ENCODE measurements around the gene RALGAPA2. TPM values are rescaled to one million over a fixed set of nuclear protein-coding genes. Genes with fewer than 3 reads are reported as not detected.
A peak's percentile ranks its signal among the peaks of the same experiment; 100 is the strongest.

Gene RALGAPA2
- total and polyA plus RNA-seq, 5 donors from 2014 or later = 4.7 to 28.8 (median 6.2) TPM

DNA sequence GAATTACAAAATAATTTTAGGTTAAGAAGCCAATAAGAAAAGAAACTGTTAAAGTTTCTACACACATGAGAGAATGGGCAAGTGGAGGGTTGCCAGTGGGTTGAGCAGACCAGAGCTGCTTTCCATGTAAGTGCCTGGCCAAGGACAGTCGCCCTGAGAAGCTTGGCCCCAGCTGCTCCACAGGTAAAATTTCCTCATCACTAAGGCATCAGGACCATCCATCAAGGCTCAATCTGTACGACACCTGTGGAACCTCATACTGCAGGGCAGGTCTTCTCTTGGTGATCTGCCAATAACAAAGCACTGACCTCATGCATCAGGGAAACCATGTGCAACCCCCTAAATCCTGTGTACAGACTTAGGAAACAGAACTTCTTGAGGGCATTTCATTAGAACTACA is 229.1 kb downstream of the RALGAPA2 start:
- H3K27ac ChIP-seq (ENCODE audit: insufficient read depth, low read length, poor library complexity, severe bottlenecking) = no peak overlapping the region
- H3K9me3 ChIP-seq (ENCODE audit: control insufficient read depth in 2 of 2, low read length in 2 of 2) = no peaks in the 10 kb centered on the region
- Mint-ChIP-seq H3K9me3 (no peaks in the 10 kb centered on the region), H3K27me3 (no peaks in the 10 kb centered on the region), H3K27ac (peak overlapping the region in 1 of 3 donors; percentile 58), H3K4me3 (no peak overlapping the region), H3K36me3 (peaks cover 30% of the 10 kb centered on the region), H3K4me1 (peaks cover 0 to 6% (median 3%) of the 10 kb centered on the region in 4 donors)
- H3K4me3 ChIP-seq (ENCODE audit: low read depth, low read length) = no peak overlapping the region
- DNase-seq (no peak), ATAC-seq (ENCODE audit: low read depth in 2 of 2) (no peak)
- H3K36me3 ChIP-seq (ENCODE audit: control insufficient read depth, insufficient read depth, low read length) = peaks cover 2% of the 10 kb centered on the region
- no peaks in the 10 kb centered on the region for H3K27me3 ChIP-seq (ENCODE audit: control insufficient read depth, insufficient read depth, low read length)
- no peaks in the 10 kb centered on the region for H3K4me1 ChIP-seq (ENCODE audit: control insufficient read depth, insufficient read depth, low read length, poor library complexity, severe bottlenecking)

DNA sequence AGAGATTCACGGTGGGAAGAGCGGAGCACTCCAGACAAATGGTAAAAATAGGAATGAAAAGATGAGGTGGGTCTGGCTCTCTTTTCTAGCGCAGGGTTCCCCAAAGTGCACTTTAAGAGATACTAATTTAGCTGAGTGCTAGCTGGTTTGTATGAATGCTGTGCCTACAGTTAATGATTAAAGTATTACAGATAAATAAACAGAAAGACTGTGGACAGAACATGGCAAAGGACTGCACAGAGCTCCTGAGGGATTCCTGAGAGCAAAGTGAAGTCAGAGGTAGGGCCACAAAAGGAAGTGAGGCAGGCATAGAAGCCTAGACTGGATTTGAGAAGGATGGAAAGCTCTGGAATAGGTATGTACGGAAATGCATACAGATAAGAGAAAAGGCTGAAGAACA is 230.0 kb downstream of the RALGAPA2 start:
- no peak overlapping the region for H3K4me3 Mint-ChIP-seq
- H3K4me3 ChIP-seq (ENCODE audit: low read depth, low read length) = no peak overlapping the region
- no peaks in the 10 kb centered on the region for H3K4me1 ChIP-seq (ENCODE audit: control insufficient read depth, insufficient read depth, low read length, poor library complexity, severe bottlenecking)
- H3K4me1 Mint-ChIP-seq = peaks cover 0 to 6% (median 3%) of the 10 kb centered on the region in 4 donors
- H3K36me3 ChIP-seq (ENCODE audit: control insufficient read depth, insufficient read depth, low read length) = peaks cover 2% of the 10 kb centered on the region
- DNase-seq (no peak), ATAC-seq (ENCODE audit: low read depth in 2 of 2) (no peak)
- no peaks in the 10 kb centered on the region for H3K27me3 ChIP-seq (ENCODE audit: control insufficient read depth, insufficient read depth, low read length)
- H3K9me3 ChIP-seq (ENCODE audit: control insufficient read depth in 2 of 2, low read length in 2 of 2) = no peaks in the 10 kb centered on the region
- no peaks in the 10 kb centered on the region for H3K27me3 Mint-ChIP-seq
- H3K9me3 Mint-ChIP-seq = no peaks in the 10 kb centered on the region
- H3K36me3 Mint-ChIP-seq = peaks cover 32% of the 10 kb centered on the region
- peak overlapping the region in 1 of 3 donors; percentile 42 for H3K27ac Mint-ChIP-seq
- H3K27ac ChIP-seq (ENCODE audit: insufficient read depth, low read length, poor library complexity, severe bottlenecking) = no peak overlapping the region

DNA sequence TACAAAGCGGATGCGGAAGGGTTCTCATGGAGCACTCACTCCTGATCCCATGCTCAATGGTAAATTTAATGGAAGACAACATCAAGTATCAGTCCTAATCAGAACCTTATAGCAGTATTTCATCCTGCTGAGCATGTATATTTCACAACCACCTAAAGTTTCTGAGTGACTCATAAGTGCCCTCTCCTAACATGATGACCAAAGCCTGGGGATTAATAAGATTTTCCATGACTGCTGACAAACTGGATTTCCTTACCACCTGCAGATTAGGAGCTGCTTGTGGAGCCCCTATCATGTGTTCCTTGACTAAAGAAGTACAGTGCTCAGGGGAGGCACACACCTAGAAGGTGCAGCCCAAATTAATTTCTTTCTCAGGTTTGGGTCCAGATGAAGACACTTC is 231.8 kb downstream of the RALGAPA2 start:
- no peaks in the 10 kb centered on the region for H3K9me3 Mint-ChIP-seq
- H3K27me3 ChIP-seq (ENCODE audit: control insufficient read depth, insufficient read depth, low read length) = no peaks in the 10 kb centered on the region
- no peak overlapping the region for H3K27ac Mint-ChIP-seq
- H3K4me1 ChIP-seq (ENCODE audit: control insufficient read depth, insufficient read depth, low read length, poor library complexity, severe bottlenecking) = no peaks in the 10 kb centered on the region
- H3K4me3 Mint-ChIP-seq = no peak overlapping the region
- no peaks in the 10 kb centered on the region for H3K9me3 ChIP-seq (ENCODE audit: control insufficient read depth in 2 of 2, low read length in 2 of 2)
- H3K36me3 Mint-ChIP-seq = peaks cover 27% of the 10 kb centered on the region
- no peaks in the 10 kb centered on the region for H3K27me3 Mint-ChIP-seq
- H3K27ac ChIP-seq (ENCODE audit: insufficient read depth, low read length, poor library complexity, severe bottlenecking) = no peak overlapping the region
- peaks cover 0 to 4% (median under 1%) of the 10 kb centered on the region in 4 donors for H3K4me1 Mint-ChIP-seq
- H3K36me3 ChIP-seq (ENCODE audit: control insufficient read depth, insufficient read depth, low read length) = no peaks in the 10 kb centered on the region
- ATAC-seq (ENCODE audit: low read depth in 2 of 2) (no peak), DNase-seq (no peak)
- no peak overlapping the region for H3K4me3 ChIP-seq (ENCODE audit: low read depth, low read length)

DNA sequence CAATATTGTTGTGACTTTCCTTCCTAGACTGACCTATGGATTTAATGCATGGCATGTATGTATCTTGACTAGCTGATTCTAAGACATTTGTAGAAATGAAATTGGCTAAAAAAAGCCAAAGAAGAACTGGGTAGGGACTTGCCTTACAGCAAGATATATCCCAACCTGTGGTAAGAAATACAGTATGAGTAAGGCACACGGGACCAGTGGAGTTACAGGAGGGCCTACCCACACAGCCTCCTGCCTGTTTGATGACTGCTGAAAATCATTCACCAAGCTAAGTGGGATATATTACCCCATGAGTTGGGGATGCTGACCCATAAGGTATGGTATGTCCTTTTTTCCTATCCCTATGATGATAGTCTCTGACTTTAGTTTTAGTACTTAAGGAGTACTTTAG is 232.3 kb downstream of the RALGAPA2 start:
- ATAC-seq (ENCODE audit: low read depth in 2 of 2) (no peak), DNase-seq (no peak)
- Mint-ChIP-seq H3K27ac (no peak overlapping the region), H3K4me1 (peaks cover 0 to 4% (median under 1%) of the 10 kb centered on the region in 4 donors), H3K36me3 (peaks cover 32% of the 10 kb centered on the region), H3K4me3 (no peak overlapping the region), H3K9me3 (no peaks in the 10 kb centered on the region), H3K27me3 (no peaks in the 10 kb centered on the region)
- Histone ChIP-seq H3K27ac (ENCODE audit: insufficient read depth, low read length, poor library complexity, severe bottlenecking) (no peak overlapping the region), H3K4me3 (ENCODE audit: low read depth, low read length) (no peak overlapping the region), H3K4me1 (ENCODE audit: control insufficient read depth, insufficient read depth, low read length, poor library complexity, severe bottlenecking) (no peaks in the 10 kb centered on the region), H3K27me3 (ENCODE audit: control insufficient read depth, insufficient read depth, low read length) (no peaks in the 10 kb centered on the region), H3K36me3 (ENCODE audit: control insufficient read depth, insufficient read depth, low read length) (no peaks in the 10 kb centered on the region), H3K9me3 (ENCODE audit: control insufficient read depth in 2 of 2, low read length in 2 of 2) (no peaks in the 10 kb centered on the region)

DNA sequence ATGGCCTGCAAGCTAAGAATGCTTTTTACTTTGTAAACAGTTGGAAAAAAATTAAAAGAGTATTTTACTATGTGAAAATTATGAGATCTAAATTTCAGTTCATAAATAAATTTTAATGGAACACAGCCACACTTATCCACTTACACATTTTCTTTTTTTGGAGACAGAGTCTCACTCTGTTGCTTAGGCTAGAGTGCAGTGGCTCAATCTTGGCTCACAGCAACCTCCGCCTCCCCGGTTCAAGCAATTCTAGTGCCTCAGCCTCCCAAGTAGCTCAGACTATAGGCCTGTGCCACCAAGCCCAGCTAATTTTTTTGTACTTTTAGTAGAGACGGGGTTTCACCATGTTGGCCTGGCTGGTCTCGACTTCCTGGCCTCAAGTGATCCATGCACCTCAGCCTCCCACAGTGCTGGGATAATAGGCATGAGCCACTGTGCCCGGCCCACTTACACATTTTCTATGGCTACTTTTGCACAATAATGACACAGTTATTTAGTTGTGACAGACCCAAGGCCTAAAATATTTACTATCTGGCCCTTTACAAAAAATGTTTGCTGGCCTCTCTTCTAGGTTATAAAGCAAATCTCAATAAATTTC is 234.9 kb downstream of the RALGAPA2 start:
- Histone ChIP-seq H3K4me1 (ENCODE audit: control insufficient read depth, insufficient read depth, low read length, poor library complexity, severe bottlenecking) (no peaks in the 10 kb centered on the region), H3K9me3 (ENCODE audit: control insufficient read depth in 2 of 2, low read length in 2 of 2) (no peaks in the 10 kb centered on the region), H3K27ac (ENCODE audit: insufficient read depth, low read length, poor library complexity, severe bottlenecking) (no peak overlapping the region), H3K27me3 (ENCODE audit: control insufficient read depth, insufficient read depth, low read length) (no peaks in the 10 kb centered on the region), H3K36me3 (ENCODE audit: control insufficient read depth, insufficient read depth, low read length) (peaks cover 5% of the 10 kb centered on the region), H3K4me3 (ENCODE audit: low read depth, low read length) (no peak overlapping the region)
- no peaks in the 10 kb centered on the region for H3K27me3 Mint-ChIP-seq
- H3K4me1 Mint-ChIP-seq = peaks cover 0 to 3% (median 1%) of the 10 kb centered on the region in 4 donors
- peak overlapping the region in 1 of 3 donors; percentile 21 for H3K27ac Mint-ChIP-seq
- ATAC-seq (ENCODE audit: low read depth in 2 of 2) (no peak), DNase-seq (no peak)
- no peak overlapping the region for H3K4me3 Mint-ChIP-seq
- H3K9me3 Mint-ChIP-seq = peaks cover 0 to 5% (median 0%) of the 10 kb centered on the region in 7 donors
- peaks cover 43% of the 10 kb centered on the region for H3K36me3 Mint-ChIP-seq

DNA sequence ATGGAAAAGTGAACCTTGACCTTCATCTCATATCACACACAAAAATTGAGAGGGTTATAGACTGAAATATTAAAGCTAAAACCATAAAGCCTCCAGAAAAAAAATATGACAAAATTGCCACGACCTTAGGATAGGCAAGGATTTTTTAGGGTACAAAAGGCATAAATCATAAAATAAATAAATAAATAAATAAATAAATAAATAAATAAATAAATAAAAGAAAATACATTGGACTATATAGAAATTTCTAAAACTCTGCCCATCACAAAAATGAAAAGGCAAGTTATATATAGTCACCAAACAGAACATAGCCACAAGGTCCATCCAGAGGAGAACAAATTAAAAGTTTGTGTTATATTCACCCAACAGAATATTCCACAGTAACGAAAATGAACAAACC is 235.9 kb downstream of the RALGAPA2 start:
- Histone ChIP-seq H3K27me3 (ENCODE audit: control insufficient read depth, insufficient read depth, low read length) (no peaks in the 10 kb centered on the region), H3K4me3 (ENCODE audit: low read depth, low read length) (no peak overlapping the region), H3K4me1 (ENCODE audit: control insufficient read depth, insufficient read depth, low read length, poor library complexity, severe bottlenecking) (no peaks in the 10 kb centered on the region), H3K27ac (ENCODE audit: insufficient read depth, low read length, poor library complexity, severe bottlenecking) (no peak overlapping the region), H3K36me3 (ENCODE audit: control insufficient read depth, insufficient read depth, low read length) (peaks cover 14% of the 10 kb centered on the region), H3K9me3 (ENCODE audit: control insufficient read depth in 2 of 2, low read length in 2 of 2) (no peaks in the 10 kb centered on the region)
- H3K36me3 Mint-ChIP-seq = peaks cover 46% of the 10 kb centered on the region
- H3K4me3 Mint-ChIP-seq = no peak overlapping the region
- no peak for DNase-seq
- no peaks in the 10 kb centered on the region for H3K27me3 Mint-ChIP-seq
- H3K9me3 Mint-ChIP-seq = peaks cover 0 to 5% (median 0%) of the 10 kb centered on the region in 7 donors
- no peak for ATAC-seq (ENCODE audit: low read depth in 2 of 2)
- no peak overlapping the region for H3K27ac Mint-ChIP-seq
- peaks cover 0 to 2% (median 0%) of the 10 kb centered on the region in 4 donors for H3K4me1 Mint-ChIP-seq

DNA sequence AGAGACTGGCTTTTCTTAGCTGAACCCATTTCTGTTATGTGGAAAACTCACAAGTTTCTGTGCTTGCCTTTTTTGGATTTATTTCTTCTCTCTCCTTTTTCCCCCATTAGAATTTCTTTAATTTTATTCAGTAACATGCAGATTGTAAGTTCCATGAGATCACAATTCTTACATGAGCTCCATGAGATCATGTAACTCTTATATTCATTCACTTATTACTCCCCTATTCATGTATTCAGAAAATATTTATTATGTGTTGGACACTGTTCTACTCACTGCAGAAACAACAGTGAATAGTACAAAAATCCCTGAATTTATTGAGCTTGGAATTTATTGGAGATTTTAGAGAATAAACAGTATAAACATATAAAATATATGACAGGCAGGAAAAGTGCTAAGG is 238.8 kb downstream of the RALGAPA2 start:
- no peak overlapping the region for H3K27ac Mint-ChIP-seq
- peaks cover 16% of the 10 kb centered on the region for H3K36me3 ChIP-seq (ENCODE audit: control insufficient read depth, insufficient read depth, low read length)
- no peaks in the 10 kb centered on the region for H3K27me3 ChIP-seq (ENCODE audit: control insufficient read depth, insufficient read depth, low read length)
- H3K27ac ChIP-seq (ENCODE audit: insufficient read depth, low read length, poor library complexity, severe bottlenecking) = no peak overlapping the region
- no peaks in the 10 kb centered on the region for H3K27me3 Mint-ChIP-seq
- no peaks in the 10 kb centered on the region for H3K4me1 ChIP-seq (ENCODE audit: control insufficient read depth, insufficient read depth, low read length, poor library complexity, severe bottlenecking)
- H3K9me3 ChIP-seq (ENCODE audit: control insufficient read depth in 2 of 2, low read length in 2 of 2) = no peaks in the 10 kb centered on the region
- H3K9me3 Mint-ChIP-seq = peaks cover 0 to 5% (median 0%) of the 10 kb centered on the region in 7 donors
- H3K4me3 Mint-ChIP-seq = no peak overlapping the region
- ATAC-seq (ENCODE audit: low read depth in 2 of 2) (no peak), DNase-seq (no peak)
- no peak overlapping the region for H3K4me3 ChIP-seq (ENCODE audit: low read depth, low read length)
- peaks cover 0 to 2% (median 0%) of the 10 kb centered on the region in 4 donors for H3K4me1 Mint-ChIP-seq
- H3K36me3 Mint-ChIP-seq = peaks cover 43% of the 10 kb centered on the region

DNA sequence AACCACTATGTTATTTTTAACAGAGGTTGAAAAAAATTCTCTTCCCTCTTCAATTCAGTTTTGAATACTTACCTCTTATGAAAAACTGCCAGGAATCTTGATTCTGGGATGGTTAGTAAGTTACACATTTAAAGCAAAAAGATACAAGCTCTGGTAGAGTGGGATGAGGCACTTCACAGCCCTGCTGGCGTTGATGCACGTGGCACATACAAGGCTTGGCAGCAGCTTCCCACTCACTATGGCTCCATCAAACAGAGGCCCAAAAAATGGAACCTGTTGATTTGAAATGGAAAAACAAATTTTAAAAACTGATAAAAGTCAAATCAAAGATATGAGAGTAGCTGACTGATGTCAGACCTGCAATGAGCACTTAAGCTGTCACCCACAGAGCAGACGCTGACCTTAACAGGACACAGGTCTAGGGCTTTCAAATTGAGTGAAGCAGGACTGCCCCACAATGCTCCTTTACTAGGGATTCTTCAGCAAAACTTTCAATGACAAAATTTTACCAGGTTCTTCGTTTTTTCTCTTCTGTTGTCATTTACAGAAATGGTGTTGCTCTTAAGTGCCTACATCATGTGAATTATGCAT is 239.7 kb downstream of the RALGAPA2 start:
- no peak overlapping the region for H3K4me3 Mint-ChIP-seq
- H3K9me3 Mint-ChIP-seq = peaks cover 0 to 5% (median 0%) of the 10 kb centered on the region in 7 donors
- Histone ChIP-seq H3K27ac (ENCODE audit: insufficient read depth, low read length, poor library complexity, severe bottlenecking) (no peak overlapping the region), H3K4me1 (ENCODE audit: control insufficient read depth, insufficient read depth, low read length, poor library complexity, severe bottlenecking) (no peaks in the 10 kb centered on the region), H3K9me3 (ENCODE audit: control insufficient read depth in 2 of 2, low read length in 2 of 2) (no peaks in the 10 kb centered on the region), H3K4me3 (ENCODE audit: low read depth, low read length) (no peak overlapping the region), H3K36me3 (ENCODE audit: control insufficient read depth, insufficient read depth, low read length) (peaks cover 16% of the 10 kb centered on the region), H3K27me3 (ENCODE audit: control insufficient read depth, insufficient read depth, low read length) (no peaks in the 10 kb centered on the region)
- peaks cover 0 to 2% (median 0%) of the 10 kb centered on the region in 4 donors for H3K4me1 Mint-ChIP-seq
- ATAC-seq (ENCODE audit: low read depth in 2 of 2) (no peak), DNase-seq (no peak)
- peaks cover 48% of the 10 kb centered on the region for H3K36me3 Mint-ChIP-seq
- H3K27me3 Mint-ChIP-seq = no peaks in the 10 kb centered on the region
- no peak overlapping the region for H3K27ac Mint-ChIP-seq

Data from CD4-positive, CD25-positive, alpha-beta regulatory T cell (primary cell).